ENCODE measurements around the gene DOCK2.

DNA sequence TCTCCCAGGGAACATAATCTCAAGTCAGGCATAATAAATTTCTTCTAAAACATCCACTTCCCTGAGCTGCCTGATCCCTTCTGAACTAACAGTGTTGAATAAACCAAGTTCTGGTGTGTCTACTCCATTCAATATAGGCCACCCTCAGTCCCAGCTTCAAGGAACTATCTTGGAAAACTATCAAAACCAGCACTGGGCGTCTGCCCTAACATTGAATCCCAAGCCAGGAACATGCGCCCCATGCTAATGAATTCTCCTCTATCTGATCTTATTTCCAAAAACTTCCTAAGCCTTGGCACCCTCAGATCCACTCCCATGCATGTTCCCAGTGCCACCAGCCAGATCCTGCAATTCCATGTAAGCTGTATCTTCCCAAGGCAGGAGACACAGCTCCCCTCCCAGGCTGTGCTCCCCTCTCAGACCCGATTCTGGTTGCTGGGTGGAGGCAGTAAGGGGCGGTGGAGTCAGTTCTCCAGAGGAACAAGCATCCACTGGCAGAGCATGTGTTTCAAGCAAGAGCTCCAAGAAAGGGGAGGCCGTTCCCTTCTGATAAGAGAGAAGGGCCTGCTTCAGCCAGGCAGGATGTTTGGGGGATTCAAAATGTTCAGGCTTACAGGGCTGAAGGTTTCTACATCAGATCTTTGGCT lies 455.5 kb downstream of the DOCK2 start:
- TF ChIP-seq, protein P1, sequence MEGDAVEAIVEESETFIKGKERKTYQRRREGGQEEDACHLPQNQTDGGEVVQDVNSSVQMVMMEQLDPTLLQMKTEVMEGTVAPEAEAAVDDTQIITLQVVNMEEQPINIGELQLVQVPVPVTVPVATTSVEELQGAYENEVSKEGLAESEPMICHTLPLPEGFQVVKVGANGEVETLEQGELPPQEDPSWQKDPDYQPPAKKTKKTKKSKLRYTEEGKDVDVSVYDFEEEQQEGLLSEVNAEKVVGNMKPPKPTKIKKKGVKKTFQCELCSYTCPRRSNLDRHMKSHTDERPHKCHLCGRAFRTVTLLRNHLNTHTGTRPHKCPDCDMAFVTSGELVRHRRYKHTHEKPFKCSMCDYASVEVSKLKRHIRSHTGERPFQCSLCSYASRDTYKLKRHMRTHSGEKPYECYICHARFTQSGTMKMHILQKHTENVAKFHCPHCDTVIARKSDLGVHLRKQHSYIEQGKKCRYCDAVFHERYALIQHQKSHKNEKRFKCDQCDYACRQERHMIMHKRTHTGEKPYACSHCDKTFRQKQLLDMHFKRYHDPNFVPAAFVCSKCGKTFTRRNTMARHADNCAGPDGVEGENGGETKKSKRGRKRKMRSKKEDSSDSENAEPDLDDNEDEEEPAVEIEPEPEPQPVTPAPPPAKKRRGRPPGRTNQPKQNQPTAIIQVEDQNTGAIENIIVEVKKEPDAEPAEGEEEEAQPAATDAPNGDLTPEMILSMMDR (IDR thresholded peaks at IDR 0.05): no peak
- no peak for TF ChIP-seq POLR2AphosphoS5 (IDR thresholded peaks at IDR 0.05; ENCODE audit: low read depth, low read length)
